Ovary (tissue), 3 donors: ENCODE results near the gene FUT2.

ENCODE experiments used
- EP300 ChIP-seq: sonication (generic); formaldehyde crosslinking; IDR thresholded peaks from one replicate; pipeline ENCODE4 v1.6.1; 2017; ENCODE audit warnings: antibody characterized with exemption
- POLR2A ChIP-seq: fragments of 450-650 bp; IDR thresholded peaks from one replicate; pipeline ENCODE4 v1.6.1; 2017; ENCODE audit warnings: antibody characterized with exemption, mild to moderate bottlenecking, moderate library complexity
- TF ChIP-seq, protein P1 (sequence below), 3 donors: fragments of 450-650 bp in 2 of 3; fragments of 200-600 bp in 1 of 3; IDR thresholded peaks; one replicate each; pipeline versions ENCODE4 v1.5.1 to v1.8.0; 2016 to 2022; ENCODE audit warnings: antibody characterized with exemption in 3 of 3, mild to moderate bottlenecking in 1 of 3
- donor health status: DM: no; HTN: no; CAD: no.

DNA sequence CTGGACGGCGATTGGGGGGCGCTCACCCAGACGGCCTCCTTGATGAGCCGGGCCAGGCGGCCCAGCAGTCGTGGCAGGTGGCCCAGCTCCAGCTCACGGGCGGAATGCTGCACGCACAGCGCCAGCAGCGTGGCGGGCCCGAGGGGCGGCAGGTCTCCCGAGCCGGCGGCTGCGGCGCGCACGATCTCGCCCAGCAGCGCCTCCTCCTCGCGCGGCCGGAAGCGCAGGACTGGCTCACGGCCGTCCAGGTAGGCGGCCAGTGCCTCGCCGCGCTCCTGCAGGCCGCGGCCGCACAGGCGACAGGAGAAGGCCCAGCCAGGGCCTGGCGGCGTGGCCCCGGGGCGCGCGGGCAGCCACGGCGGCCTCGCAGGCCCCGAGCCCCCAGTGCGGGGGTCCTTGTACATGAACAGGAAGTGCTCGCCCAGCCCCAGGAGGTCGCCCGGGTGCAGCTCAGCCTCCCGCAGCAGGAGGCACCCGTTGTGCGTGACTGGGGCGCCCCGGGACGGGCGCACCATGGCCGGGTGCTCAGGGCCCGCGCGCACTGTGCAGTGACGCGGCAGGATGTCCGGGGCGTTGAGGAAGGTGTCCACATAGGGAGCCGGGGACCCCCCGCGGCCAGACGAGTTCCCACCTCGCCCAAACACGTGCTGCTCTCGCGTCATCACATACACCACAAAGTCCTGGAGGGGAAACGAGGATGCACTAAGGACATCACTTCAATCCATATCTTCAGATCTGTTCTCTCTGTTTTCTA, 33.3 kb downstream of the FUT2 start:
- TF ChIP-seq, protein P1, sequence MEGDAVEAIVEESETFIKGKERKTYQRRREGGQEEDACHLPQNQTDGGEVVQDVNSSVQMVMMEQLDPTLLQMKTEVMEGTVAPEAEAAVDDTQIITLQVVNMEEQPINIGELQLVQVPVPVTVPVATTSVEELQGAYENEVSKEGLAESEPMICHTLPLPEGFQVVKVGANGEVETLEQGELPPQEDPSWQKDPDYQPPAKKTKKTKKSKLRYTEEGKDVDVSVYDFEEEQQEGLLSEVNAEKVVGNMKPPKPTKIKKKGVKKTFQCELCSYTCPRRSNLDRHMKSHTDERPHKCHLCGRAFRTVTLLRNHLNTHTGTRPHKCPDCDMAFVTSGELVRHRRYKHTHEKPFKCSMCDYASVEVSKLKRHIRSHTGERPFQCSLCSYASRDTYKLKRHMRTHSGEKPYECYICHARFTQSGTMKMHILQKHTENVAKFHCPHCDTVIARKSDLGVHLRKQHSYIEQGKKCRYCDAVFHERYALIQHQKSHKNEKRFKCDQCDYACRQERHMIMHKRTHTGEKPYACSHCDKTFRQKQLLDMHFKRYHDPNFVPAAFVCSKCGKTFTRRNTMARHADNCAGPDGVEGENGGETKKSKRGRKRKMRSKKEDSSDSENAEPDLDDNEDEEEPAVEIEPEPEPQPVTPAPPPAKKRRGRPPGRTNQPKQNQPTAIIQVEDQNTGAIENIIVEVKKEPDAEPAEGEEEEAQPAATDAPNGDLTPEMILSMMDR (IDR thresholded peaks at IDR 0.05) = no peak
- TF ChIP-seq POLR2A (no peak), EP300 (no peak)
